Peyer's patch (tissue), 4 donors: ENCODE results near the gene KIRREL3. TPM values are rescaled to one million over a fixed set of nuclear protein-coding genes. Genes with fewer than 3 reads are reported as not detected.
A peak's percentile ranks its signal among the peaks of the same experiment; 100 is the strongest.

ENCODE experiments used
- DNase-seq, 3 donors: peaks; one replicate each; pipeline ENCODE4 v3.0.0-alpha.2; 2017 to 2019
- H3K27ac ChIP-seq, 4 donors: fragments of 200-600 bp; sonication (generic); one replicate each; pipeline ENCODE4 v1.5.1; 2016 to 2019
- H3K27me3 ChIP-seq, 2 donors: fragments of 200-600 bp; sonication (generic); one replicate each; pipeline ENCODE4 v1.5.1; 2019
- H3K36me3 ChIP-seq, 3 donors: fragments of 200-600 bp; sonication (generic); one replicate each; pipeline ENCODE4 v1.5.1; 2016 to 2019
- H3K4me1 ChIP-seq, 4 donors: fragments of 200-600 bp; sonication (generic); one replicate each; pipeline ENCODE4 v1.5.1; 2016 to 2019
- H3K4me3 ChIP-seq, 4 donors: fragments of 200-600 bp; sonication (generic); 1 replicate in 3 of 4; 2 replicates in 1 of 4; pipeline ENCODE4 v1.5.1; 2016 to 2019; ENCODE audit warnings: mild to moderate bottlenecking in 1 of 4
- H3K9me3 ChIP-seq, 4 donors: fragments of 200-600 bp; sonication (generic); one replicate each; pipeline ENCODE4 v1.5.1; 2016 to 2019; ENCODE audit warnings: mild to moderate bottlenecking in 1 of 4
- CTCF ChIP-seq, 6 experiments: fragments of 450-650 bp in 4 of 6; fragments of 200-600 bp in 2 of 6; sonication (generic) in 1 of 6; IDR thresholded peaks; one replicate each; pipeline ENCODE4 v1.5.1; 2017 to 2019; ENCODE audit warnings: antibody characterized with exemption in 6 of 6, mild to moderate bottlenecking in 3 of 6, moderate library complexity in 1 of 6
- POLR2A ChIP-seq, 2 donors: fragments of 450-650 bp; IDR thresholded peaks; one replicate each; pipeline ENCODE4 v1.5.1; 2017; ENCODE audit warnings: antibody characterized with exemption in 2 of 2, mild to moderate bottlenecking in 2 of 2, moderate library complexity in 2 of 2
- total RNA-seq, 4 donors: library from RNA; depleted of rRNA; stranded (reverse); fragments of >200 nt; gene quantifications; one replicate each; pipeline ENCODE4 v1.1.0, GENCODE V29; 2016

The KIRREL3 gene
- total RNA-seq, 4 donors from 2014 or later = 0.83 TPM; not detected in 3

DNA sequence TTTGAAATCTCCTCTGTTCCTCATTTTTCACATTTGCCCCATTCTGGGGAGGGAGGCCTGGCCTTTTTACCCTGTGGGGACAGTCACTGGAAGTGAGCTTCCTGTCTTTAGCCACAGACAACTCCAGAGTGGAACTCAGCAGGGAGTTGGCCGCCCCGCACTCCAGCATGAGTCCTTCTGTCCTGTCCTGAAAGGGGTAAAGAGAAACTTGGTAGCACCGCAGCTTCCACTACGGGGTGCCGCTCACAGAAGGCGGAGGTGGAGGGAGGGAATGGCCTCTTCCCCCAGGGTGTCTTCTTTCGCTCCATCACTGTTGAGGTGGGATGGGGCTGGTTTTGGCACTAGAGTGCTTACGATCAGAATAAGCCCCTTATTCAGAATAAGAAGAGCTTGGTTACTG is 512.9 kb downstream of the KIRREL3 start:
- DNase-seq = no peak
- H3K4me1 ChIP-seq = no peaks in the 10 kb centered on the region
- no peaks in the 10 kb centered on the region for H3K9me3 ChIP-seq
- H3K27ac ChIP-seq = no peak overlapping the region
- H3K36me3 ChIP-seq = no peaks in the 10 kb centered on the region
- no peak overlapping the region for H3K4me3 ChIP-seq
- TF ChIP-seq CTCF (IDR thresholded peaks at IDR 0.05) (no peak), POLR2A (IDR thresholded peaks at IDR 0.05) (no peak)
- H3K27me3 ChIP-seq = no peaks in the 10 kb centered on the region

DNA sequence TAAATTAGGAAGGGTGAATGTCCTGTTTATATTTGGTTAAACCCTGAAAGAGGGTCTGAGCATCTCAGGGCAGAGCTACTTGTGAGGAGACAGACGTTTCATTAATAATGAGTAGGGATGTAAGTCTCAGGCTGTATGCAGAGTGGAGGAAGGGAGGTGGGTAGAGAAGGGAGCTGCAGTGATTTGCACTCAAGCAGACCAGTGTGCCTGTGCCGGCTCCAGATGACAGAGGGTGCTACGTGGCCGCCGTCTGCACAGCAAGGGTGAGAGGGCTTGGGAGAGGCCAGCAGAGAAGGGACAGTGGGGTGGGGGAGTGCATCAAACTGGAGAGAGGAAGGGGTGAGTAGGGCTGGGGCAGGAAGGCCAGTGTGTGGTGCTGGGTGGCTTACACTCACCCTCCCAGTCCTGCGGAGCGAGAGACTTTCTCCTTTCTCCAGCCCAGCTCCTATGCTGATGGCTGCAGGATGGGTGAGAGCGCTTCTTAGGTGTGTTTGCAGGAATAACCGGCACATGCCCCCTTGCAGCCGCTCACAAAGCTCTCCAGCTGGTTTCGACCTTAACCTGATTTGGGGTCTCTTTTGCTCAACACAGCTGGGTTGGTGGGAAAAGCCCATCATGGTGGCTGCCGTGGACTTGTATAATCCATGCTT is 514.5 kb downstream of the KIRREL3 start:
- peak in 1 of 3 donors; percentile 22 for DNase-seq
- H3K4me1 ChIP-seq = no peaks in the 10 kb centered on the region
- TF ChIP-seq POLR2A (IDR thresholded peaks at IDR 0.05) (no peak), CTCF (IDR thresholded peaks at IDR 0.05) (no peak)
- no peaks in the 10 kb centered on the region for H3K36me3 ChIP-seq
- no peak overlapping the region for H3K27ac ChIP-seq
- H3K4me3 ChIP-seq = no peak overlapping the region
- H3K9me3 ChIP-seq = no peaks in the 10 kb centered on the region
- H3K27me3 ChIP-seq = no peaks in the 10 kb centered on the region

GRCh38 chr11:126485021-126485792 is 515.4 kb downstream of the KIRREL3 start:
- no peaks in the 10 kb centered on the region for H3K27me3 ChIP-seq

DNA sequence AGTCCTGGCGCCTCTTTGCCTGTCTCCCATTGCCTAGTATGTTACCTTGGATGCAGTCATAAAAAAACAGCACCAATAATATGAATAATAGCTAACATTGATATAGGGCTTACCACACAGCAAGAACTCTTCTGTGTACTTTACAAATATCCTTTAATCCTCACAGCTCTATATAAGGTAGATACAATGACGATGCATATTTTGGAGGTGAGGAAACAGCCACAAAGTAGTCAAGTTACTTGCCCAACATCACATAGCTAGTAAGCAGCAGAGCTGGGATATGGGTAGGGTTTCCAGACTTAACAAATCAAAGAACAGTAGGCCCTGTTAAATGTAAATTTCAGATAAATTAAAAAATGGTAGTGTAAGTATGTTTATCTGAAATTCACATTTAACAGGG is 516.3 kb downstream of the KIRREL3 start:
- no peak overlapping the region for H3K4me3 ChIP-seq
- H3K9me3 ChIP-seq = no peaks in the 10 kb centered on the region
- no peaks in the 10 kb centered on the region for H3K36me3 ChIP-seq
- peaks cover 0 to 5% (median 0%) of the 10 kb centered on the region in 4 donors for H3K4me1 ChIP-seq
- no peak overlapping the region for H3K27ac ChIP-seq
- DNase-seq = no peak
- no peaks in the 10 kb centered on the region for H3K27me3 ChIP-seq
- no peak for TF ChIP-seq CTCF (IDR thresholded peaks at IDR 0.05)
- TF ChIP-seq POLR2A (IDR thresholded peaks at IDR 0.05) = no peak

More at GRCh38 chr11:126485021-126485792, 515.4 kb downstream of the KIRREL3 start:
- H3K36me3 ChIP-seq = no peaks in the 10 kb centered on the region
- H3K9me3 ChIP-seq = no peaks in the 10 kb centered on the region
- peaks cover 0 to 5% (median 0%) of the 10 kb centered on the region in 4 donors for H3K4me1 ChIP-seq
- no peak overlapping the region for H3K4me3 ChIP-seq
- no peak overlapping the region for H3K27ac ChIP-seq
- TF ChIP-seq CTCF (IDR thresholded peaks at IDR 0.05) (no peak), POLR2A (IDR thresholded peaks at IDR 0.05) (no peak)
- no peak for DNase-seq

DNA sequence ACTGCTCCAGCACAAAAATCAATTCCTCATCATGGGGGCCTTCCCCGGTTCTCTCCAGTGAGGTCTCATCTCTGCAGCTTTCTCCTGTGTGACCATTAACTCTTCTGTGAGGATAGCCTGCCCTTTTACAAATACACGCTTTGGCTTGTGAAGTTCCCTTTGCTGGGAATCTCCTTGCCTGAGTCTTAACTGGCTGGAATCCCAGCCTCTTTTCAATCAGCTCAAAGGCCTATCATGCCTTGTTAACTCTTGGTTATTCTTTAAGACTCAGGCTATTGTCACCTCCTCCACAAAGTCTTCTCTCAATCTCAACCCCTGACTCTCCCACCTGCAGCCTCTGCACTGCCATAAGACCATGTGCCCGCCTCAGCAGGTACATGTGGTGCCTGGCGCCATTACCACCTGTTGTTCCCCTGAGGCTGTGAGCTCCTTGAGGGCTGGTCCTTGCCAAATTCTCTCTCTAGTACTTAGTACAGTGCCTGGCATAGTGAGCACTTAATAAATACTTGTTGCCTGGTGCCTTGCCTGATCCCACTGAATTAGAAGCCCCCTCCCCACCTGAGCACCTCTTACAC is 516.9 kb downstream of the KIRREL3 start:
- no peak overlapping the region for H3K4me3 ChIP-seq
- no peak overlapping the region for H3K27ac ChIP-seq
- H3K9me3 ChIP-seq = no peaks in the 10 kb centered on the region
- DNase-seq = no peak
- TF ChIP-seq CTCF (IDR thresholded peaks at IDR 0.05) (no peak), POLR2A (IDR thresholded peaks at IDR 0.05) (no peak)
- no peaks in the 10 kb centered on the region for H3K27me3 ChIP-seq
- H3K36me3 ChIP-seq = no peaks in the 10 kb centered on the region
- peaks cover 0 to 5% (median 0%) of the 10 kb centered on the region in 4 donors for H3K4me1 ChIP-seq
